ENCODE data around the gene VNN1. TPM values are rescaled to one million over a fixed set of nuclear protein-coding genes. Genes with fewer than 3 reads are reported as not detected.
"Not testable (repeated sequence)": the region's sequence is repeated elsewhere in the genome, so short reads cannot be mapped to it uniquely, and the experiment has no call there.

Gene VNN1
- total RNA-seq, 1 experiment from 2014 or later = not detected

DNA sequence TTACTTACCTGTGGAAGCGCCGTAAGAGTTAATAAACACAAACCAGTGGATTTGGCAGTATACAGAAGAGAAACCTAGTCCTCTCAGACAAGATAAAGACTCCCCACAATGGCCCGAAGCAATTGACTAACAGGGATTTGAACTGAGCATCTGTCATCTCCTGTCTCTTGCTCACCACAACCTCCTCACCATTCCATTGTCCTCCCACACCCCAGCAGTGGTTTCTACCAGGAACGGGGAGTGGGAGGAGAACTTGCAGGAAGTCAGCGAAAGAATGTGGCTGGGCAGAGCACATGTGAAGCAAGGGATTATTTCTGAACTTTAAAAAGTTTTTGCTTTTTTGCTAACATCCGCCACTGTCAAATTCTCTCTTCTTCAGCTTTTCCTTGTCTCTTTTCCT is 30.3 kb downstream of the VNN1 start:
- intact Hi-C loops (cut with micrococcal nuclease; ENCODE audit: unreplicated experiment) = no loop called here

GRCh38 chr6:132679094-132679493 is 34.8 kb downstream of the VNN1 start:
- H3K27me3 ChIP-seq (replicated peaks; ENCODE audit: insufficient read depth, low read depth, low read length, poor library complexity); H3K9me3 ChIP-seq (ENCODE audit: low read depth, low read length, poor library complexity, severe bottlenecking); H3K4me3 ChIP-seq (ENCODE audit: low read depth, low read length, poor library complexity, severe bottlenecking); H3K27ac ChIP-seq (ENCODE audit: low read depth, low read length, poor library complexity, severe bottlenecking); H3K4me1 ChIP-seq (ENCODE audit: insufficient read depth, low read length, poor library complexity, severe bottlenecking); DNase-seq (ENCODE audit: low spot score); H3K36me3 ChIP-seq (ENCODE audit: insufficient read depth, low read length, poor library complexity, severe bottlenecking); intact Hi-C loops (cut with micrococcal nuclease; ENCODE audit: unreplicated experiment); BruUV-seq (replicated peaks); POLR2A ChIA-PET (ENCODE audit: low non-redundant PET); CTCF ChIA-PET: not testable (repeated sequence)

More for the DNA sequence above, 30.3 kb downstream of the VNN1 start:
- ChIA-PET CTCF (no interaction called here), POLR2A (ENCODE audit: low non-redundant PET) (no interaction called here)
- Histone ChIP-seq H3K36me3 (ENCODE audit: insufficient read depth, low read length, poor library complexity, severe bottlenecking) (no peaks in the 10 kb centered on the region), H3K4me3 (ENCODE audit: low read depth, low read length, poor library complexity, severe bottlenecking) (no peak overlapping the region), H3K4me1 (ENCODE audit: insufficient read depth, low read length, poor library complexity, severe bottlenecking) (no peaks in the 10 kb centered on the region), H3K9me3 (ENCODE audit: low read depth, low read length, poor library complexity, severe bottlenecking) (no peaks in the 10 kb centered on the region), H3K27ac (ENCODE audit: low read depth, low read length, poor library complexity, severe bottlenecking) (no peak overlapping the region), H3K27me3 (replicated peaks; ENCODE audit: insufficient read depth, low read depth, low read length, poor library complexity) (peaks cover 32% of the 10 kb centered on the region)
- no TSS peak for BruUV-seq (replicated peaks)
- peak; percentile 3 for DNase-seq (ENCODE audit: low spot score)
- TF ChIP-seq EZH2 (IDR thresholded peaks at IDR 0.05; ENCODE audit: borderline replicate concordance, low read depth, low read length, poor library complexity, severe bottlenecking) = no peak
- TF ChIP-seq CTCF (conservative IDR thresholded peaks at IDR 0.05; ENCODE audit: low read depth, low read length) = no peak

DNA sequence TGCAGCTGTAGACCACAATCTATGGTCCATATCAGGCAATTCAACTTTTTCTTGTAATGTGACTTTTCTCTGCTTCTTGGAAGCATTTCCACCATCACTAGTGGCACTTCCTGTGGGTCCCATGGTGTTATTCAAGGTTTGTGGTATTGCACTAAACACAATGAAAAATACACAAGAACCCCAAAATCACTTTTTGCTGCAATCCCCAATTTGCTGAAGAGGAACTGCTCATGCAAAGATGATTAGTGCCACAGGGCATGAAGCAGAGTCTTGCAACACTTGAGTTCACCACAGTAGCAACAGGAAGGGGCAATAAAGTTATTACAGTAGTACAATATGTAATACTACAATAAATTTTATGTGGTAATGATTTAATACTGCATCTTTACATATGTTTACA is 38.1 kb downstream of the VNN1 start:
- Histone ChIP-seq H3K27ac (ENCODE audit: low read depth, low read length, poor library complexity, severe bottlenecking) (no peak overlapping the region), H3K36me3 (ENCODE audit: insufficient read depth, low read length, poor library complexity, severe bottlenecking) (no peaks in the 10 kb centered on the region), H3K4me3 (ENCODE audit: low read depth, low read length, poor library complexity, severe bottlenecking) (no peak overlapping the region), H3K9me3 (ENCODE audit: low read depth, low read length, poor library complexity, severe bottlenecking) (no peaks in the 10 kb centered on the region), H3K27me3 (replicated peaks; ENCODE audit: insufficient read depth, low read depth, low read length, poor library complexity) (peaks cover 11% of the 10 kb centered on the region), H3K4me1 (ENCODE audit: insufficient read depth, low read length, poor library complexity, severe bottlenecking) (no peaks in the 10 kb centered on the region)
- ChIA-PET POLR2A (ENCODE audit: low non-redundant PET) (interaction anchor here (0.6 kb wide), 1 partner anchor 28 kb away, joined by 4 read pairs; no protein-coding TSS in a partner anchor), CTCF (no interaction called here)
- intact Hi-C loops (cut with micrococcal nuclease; ENCODE audit: unreplicated experiment) = no loop called here
- no TSS peak for BruUV-seq (replicated peaks)
- TF ChIP-seq EZH2 (IDR thresholded peaks at IDR 0.05; ENCODE audit: borderline replicate concordance, low read depth, low read length, poor library complexity, severe bottlenecking) (no peak), CTCF (conservative IDR thresholded peaks at IDR 0.05; ENCODE audit: low read depth, low read length) (no peak)
- DNase-seq (ENCODE audit: low spot score) = no peak

GRCh38 chr6:132675002-132675401 is 38.9 kb downstream of the VNN1 start:
- TF ChIP-seq EZH2 (IDR thresholded peaks at IDR 0.05; ENCODE audit: borderline replicate concordance, low read depth, low read length, poor library complexity, severe bottlenecking) = no peak
- TF ChIP-seq CTCF (conservative IDR thresholded peaks at IDR 0.05; ENCODE audit: low read depth, low read length) = no peak
- Histone ChIP-seq H3K27ac (ENCODE audit: low read depth, low read length, poor library complexity, severe bottlenecking) (no peak overlapping the region), H3K9me3 (ENCODE audit: low read depth, low read length, poor library complexity, severe bottlenecking) (no peaks in the 10 kb centered on the region), H3K36me3 (ENCODE audit: insufficient read depth, low read length, poor library complexity, severe bottlenecking) (no peaks in the 10 kb centered on the region), H3K4me3 (ENCODE audit: low read depth, low read length, poor library complexity, severe bottlenecking) (no peak overlapping the region), H3K4me1 (ENCODE audit: insufficient read depth, low read length, poor library complexity, severe bottlenecking) (no peaks in the 10 kb centered on the region), H3K27me3 (replicated peaks; ENCODE audit: insufficient read depth, low read depth, low read length, poor library complexity) (peaks cover 11% of the 10 kb centered on the region)
- CTCF ChIA-PET = no interaction called here
- no peak for DNase-seq (ENCODE audit: low spot score)
- no TSS peak for BruUV-seq (replicated peaks)
- POLR2A ChIA-PET (ENCODE audit: low non-redundant PET) = interaction anchor here (0.6 kb wide), 1 partner anchor 27 kb away, joined by 4 read pairs; no protein-coding TSS in a partner anchor
- intact Hi-C loops (cut with micrococcal nuclease; ENCODE audit: unreplicated experiment) = no loop called here

Measured in A673 (cell line).